ENCODE measurements around the gene ALMS1.

DNA sequence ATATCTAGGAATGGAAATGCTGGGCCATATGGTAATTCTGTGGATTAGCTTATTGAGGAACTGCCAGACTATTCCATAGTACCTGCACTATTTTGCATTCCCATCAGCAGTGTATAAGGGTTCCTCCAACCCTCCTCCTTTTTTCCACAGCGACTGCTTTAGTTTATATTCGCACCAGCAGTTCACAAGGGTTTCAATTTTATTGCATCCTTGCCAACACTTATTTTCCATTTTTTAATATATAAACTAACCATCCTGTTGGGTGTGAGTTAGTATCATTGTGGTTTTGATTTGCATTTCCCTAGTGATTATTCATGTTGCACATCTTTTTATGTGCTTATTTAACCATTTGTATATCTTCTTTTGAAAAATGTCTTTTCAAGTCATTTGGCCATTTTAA, 189.6 kb downstream of the ALMS1 start:
- TF ChIP-seq, protein P1, sequence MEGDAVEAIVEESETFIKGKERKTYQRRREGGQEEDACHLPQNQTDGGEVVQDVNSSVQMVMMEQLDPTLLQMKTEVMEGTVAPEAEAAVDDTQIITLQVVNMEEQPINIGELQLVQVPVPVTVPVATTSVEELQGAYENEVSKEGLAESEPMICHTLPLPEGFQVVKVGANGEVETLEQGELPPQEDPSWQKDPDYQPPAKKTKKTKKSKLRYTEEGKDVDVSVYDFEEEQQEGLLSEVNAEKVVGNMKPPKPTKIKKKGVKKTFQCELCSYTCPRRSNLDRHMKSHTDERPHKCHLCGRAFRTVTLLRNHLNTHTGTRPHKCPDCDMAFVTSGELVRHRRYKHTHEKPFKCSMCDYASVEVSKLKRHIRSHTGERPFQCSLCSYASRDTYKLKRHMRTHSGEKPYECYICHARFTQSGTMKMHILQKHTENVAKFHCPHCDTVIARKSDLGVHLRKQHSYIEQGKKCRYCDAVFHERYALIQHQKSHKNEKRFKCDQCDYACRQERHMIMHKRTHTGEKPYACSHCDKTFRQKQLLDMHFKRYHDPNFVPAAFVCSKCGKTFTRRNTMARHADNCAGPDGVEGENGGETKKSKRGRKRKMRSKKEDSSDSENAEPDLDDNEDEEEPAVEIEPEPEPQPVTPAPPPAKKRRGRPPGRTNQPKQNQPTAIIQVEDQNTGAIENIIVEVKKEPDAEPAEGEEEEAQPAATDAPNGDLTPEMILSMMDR (IDR thresholded peaks at IDR 0.05; ENCODE audit: extremely low read depth in 1 of 2, insufficient read depth in 1 of 2, low read depth in 1 of 2, low read length in 2 of 2): no peak
- TF ChIP-seq POLR2A (IDR thresholded peaks at IDR 0.05; ENCODE audit: low read depth, low read length) (no peak), POLR2AphosphoS5 (IDR thresholded peaks at IDR 0.05; ENCODE audit: insufficient read depth, low read depth, low read length) (no peak), EZH2 (IDR thresholded peaks at IDR 0.05; ENCODE audit: borderline replicate concordance, low read depth, low read length, severe bottlenecking) (no peak), FOS (IDR thresholded peaks at IDR 0.05; ENCODE audit: borderline replicate concordance, insufficient read depth, low read length) (no peak)
- TF ChIP-seq, protein P2, sequence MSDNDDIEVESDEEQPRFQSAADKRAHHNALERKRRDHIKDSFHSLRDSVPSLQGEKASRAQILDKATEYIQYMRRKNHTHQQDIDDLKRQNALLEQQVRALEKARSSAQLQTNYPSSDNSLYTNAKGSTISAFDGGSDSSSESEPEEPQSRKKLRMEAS (IDR thresholded peaks at IDR 0.05; ENCODE audit: insufficient read depth, insufficient read length): no peak
